HG02884 (cell line): Measurements from ENCODE around the gene CFAP54.
A peak's percentile ranks its signal among the peaks of the same experiment; 100 is the strongest.

Experiments
- ATAC-seq: cut with Tn5 transposase; IDR thresholded peaks from one replicate; pipeline ENCODE4 v1.9.1; 2021; ENCODE audit warnings: mild to moderate bottlenecking, moderate library complexity; ENCODE audit not compliant: unreplicated experiment

The CFAP54 gene

DNA sequence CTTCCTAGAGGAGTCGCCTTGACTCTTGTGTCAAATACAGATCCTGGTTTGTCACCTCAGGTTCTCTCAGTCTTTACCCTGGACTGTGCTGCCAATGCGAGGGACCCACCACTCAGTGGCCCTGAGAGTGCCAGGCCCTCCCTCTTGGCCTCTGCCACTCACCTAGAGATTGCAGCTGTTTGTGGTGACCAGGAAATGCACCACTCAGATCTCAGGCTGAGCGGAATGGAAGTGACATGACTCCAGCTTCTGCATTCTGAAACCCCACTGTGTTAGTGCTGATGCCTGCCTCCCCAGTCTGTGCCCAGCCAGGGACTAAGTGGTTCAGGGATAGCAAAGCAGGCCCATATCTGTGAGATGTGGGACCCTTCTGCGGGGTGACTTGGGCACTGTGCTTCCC is 389.9 kb downstream of the CFAP54 start:
- no peak for ATAC-seq

GRCh38 chr12:96880220-96880619 is 390.8 kb downstream of the CFAP54 start:
- ATAC-seq, result no peak

- ATAC-seq, result no peak
Observed at GRCh38 chr12:96881608-96882007, 392.2 kb downstream of the CFAP54 start.

- no peak for ATAC-seq
Observed at GRCh38 chr12:96882862-96883261, 393.5 kb downstream of the CFAP54 start.

GRCh38 chr12:96883571-96883970 is 394.2 kb downstream of the CFAP54 start:
- ATAC-seq, result no peak

- ATAC-seq, result peak; percentile 43
Observed at GRCh38 chr12:96886998-96887677, 397.8 kb downstream of the CFAP54 start.

DNA sequence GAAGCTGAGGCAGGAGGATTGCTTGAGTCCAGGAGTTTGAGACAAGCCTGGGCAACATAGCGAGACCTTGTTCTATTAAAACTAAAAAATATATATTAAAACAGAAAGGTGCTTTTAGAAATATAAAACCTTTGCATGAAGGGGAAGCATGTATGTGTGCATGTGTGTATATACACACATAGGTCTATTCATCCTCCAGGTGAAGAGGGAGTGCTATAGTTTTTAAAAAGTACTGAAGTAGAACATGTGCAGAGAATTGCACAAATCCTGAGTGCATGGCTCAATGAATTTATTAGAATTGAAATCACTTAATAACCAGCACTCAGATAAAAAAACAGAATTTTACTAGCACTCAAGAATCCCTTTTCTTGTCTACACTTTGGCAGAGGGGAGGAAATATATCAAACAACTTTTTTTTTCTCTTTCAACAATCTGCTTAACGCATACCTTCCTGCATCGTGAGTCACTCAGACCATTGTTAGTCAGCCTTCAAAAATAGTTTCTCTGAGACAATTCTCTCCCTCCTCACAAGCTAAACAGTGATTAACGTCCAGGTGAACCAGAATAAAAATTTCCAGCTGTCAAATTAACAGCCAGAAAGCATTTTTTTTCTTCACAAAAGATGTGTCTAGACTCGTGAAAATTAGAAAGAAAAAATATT is 400.0 kb downstream of the CFAP54 start:
- ATAC-seq, result no peak

DNA sequence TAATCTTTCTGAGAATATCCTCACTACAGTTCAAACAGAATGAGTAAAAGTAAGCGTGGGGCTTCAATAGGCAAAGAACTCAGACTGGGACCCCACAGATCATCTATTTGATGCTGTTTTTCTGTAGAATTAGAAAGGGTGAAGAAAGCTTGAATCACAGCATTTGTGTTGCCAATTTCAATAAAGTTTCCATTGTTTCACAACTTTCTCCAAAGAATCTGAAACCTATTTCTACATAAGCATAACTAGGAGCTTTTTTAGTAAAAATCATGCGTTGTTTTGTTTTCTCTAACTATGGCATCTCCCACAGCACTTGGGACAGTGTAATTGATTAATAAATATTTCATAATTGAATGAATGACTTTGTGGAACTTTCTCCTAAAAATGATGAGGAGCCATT is 401.0 kb downstream of the CFAP54 start:
- no peak for ATAC-seq

DNA sequence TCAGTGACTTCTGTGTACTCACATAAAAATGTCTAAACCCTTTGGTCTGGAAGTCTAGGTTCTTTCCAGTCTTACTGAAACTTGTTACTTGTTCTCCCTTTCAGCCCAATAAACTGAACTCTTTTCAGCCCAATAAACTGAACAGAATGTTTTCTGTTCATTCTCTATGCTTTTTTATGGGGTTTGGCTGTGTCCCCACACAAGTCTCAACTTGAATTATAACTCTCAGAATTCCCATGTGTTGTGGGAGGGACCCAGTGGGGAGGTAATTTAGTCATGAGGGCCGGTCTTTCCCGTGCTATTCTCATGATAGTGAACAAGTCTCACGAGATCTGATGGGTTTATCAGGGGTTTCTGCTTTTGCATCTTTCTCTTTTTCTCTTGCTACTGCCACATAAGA is 402.7 kb downstream of the CFAP54 start:
- no peak for ATAC-seq

- no peak for ATAC-seq
Observed at GRCh38 chr12:96897421-96897820, 408.0 kb downstream of the CFAP54 start.

- no peak for ATAC-seq
Observed at GRCh38 chr12:96901175-96901574, 411.8 kb downstream of the CFAP54 start.

DNA sequence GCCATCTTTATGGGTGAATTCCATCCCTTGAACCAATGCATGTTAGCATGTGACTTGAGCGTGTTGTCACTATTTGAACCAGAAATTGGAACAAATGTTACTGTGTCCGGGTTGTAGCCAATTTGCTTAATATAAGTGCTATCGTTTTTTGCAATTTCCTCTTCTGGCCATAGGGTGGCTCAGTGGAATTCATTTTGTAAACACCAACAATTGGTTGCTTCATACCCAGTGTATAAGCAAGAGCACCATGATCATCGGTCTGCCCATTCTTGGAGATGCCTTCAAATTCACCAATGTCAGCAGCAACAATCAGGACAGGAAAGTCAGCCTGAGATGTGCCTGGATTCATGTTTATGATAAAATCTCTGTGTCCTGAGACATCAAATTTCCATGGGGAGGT is 412.7 kb downstream of the CFAP54 start:
- no peak for ATAC-seq

- no peak for ATAC-seq
Observed at GRCh38 chr12:96906498-96906848, 417.1 kb downstream of the CFAP54 start.

DNA sequence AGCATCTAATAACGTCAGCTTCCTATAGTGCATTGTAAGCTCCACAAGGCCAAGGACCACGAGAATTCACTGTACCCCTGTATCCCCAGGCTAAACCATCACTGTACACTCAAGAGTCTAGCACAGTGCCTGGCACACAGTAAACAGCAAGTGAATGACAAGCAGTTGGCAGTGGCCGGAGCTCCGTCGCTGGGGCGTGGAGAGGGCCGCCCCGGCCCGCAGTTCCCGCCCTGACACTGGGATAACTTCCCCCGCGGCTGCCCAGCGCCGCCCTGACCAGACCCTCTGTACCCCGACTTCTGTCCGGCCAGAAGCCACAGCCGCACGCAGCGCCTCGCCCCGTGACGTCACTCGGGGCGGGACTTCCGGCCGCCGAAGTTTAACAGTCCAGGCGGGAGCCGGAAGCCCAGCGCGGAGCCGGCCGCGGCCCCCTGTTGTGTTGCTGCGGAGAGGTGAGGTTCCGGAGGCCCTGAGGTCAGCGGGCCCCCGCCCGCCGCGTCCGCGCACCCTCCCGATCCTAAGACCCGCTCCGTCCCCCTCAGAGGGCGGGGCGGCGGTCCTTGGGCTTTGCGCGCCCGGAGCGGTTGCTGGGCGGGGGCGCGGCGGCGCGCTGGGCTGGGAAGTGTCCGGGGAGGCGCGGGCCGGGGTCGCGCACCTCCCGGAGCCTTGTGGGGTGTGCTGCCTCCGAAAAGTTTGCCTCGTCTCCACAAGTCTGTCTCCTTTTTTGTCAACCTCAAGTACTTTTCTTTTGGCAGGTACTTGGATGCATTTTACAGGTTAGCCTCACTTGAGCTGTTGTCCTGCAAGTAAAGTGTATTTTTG is 417.7 kb downstream of the CFAP54 start, which contains the start of gene NEDD1:
Gene NEDD1, plus strand, starts transcription at position 409 of the 822 bp plus-strand sequence. CDS start 2,503 bp downstream, outside the sequence.
- ATAC-seq, result peak; percentile 89

DNA sequence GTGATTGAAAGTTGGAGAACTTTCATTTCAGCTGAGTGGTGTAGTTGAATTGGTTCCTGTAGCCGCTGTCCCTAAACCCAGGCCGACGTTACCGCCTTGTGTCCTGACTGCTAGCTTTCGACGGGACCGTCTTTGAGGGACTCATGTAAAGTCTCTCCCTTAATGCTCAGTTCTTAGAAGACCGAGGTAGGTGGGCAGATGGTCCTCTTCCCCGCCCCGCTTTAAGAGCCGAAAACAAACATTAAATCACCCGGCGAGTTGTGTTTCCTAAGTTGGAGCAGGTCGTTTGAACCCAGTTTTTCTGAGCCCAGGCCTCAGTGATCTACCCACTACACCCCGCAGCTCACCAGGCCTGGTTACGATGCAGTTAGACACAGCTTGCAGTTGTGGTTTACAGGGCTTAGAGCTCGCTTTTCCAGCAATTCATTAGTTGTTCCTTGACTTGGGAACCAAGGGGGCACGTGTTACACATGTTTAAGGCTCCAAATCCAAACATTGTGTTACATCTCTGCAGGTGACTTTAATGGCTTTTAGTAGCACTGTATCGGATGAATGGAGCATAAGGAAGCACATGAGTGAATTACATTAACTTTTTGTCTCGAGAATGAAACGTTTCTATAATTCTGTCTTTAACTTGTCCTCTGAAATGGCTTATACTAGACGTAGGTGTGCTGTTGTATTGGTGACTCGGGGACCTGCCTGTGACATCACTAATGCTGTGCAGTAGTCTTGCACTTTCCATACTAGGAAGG is 418.5 kb downstream of the CFAP54 start:
- peak; percentile 28 for ATAC-seq

GRCh38 chr12:96908423-96908675 is 419.0 kb downstream of the CFAP54 start:
- ATAC-seq, result no peak

DNA sequence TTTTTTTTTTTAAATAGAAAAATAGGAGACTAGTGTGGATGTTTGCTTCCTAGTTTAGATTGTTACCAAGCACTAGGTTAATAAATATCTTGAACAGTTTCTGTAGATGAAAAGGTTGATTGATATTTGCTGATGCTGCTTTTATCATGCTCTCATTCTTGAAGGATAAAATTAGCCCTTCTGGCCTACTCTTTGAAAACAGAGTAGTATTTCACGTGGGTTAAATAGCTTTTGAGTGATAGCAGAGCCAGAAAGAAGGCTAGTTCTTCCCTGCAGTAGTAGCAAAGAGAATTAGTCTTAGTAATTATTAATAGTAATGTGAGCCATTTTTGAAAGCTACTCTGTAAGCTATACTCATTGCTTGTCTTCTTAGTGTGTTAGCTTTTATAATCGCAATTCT is 422.9 kb downstream of the CFAP54 start:
- ATAC-seq, result no peak

DNA sequence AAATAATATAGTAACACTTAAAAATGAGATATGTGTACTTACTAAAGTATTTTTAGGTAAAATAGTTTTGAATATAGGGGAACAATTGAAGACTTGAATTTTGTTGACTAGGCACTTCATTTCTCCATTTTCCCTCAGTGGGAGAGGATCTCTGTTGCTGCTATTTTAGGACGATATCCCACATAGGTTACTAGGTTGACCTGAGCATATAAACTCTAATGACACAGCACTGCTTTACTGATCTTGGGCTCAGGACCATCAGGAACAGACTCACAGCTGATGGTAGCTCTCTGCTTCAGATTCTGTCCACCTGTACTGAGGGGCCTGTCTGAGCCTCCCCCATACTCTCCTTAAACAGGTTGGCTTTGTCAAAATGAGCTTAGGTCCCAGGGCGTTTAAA is 423.6 kb downstream of the CFAP54 start:
- no peak for ATAC-seq

- peak; percentile 50 for ATAC-seq
Observed at GRCh38 chr12:96919510-96920210, 430.3 kb downstream of the CFAP54 start.
